Hepatocyte (in vitro differentiated cells): ENCODE data around the gene LRMDA. TPM values are rescaled to one million over a fixed set of nuclear protein-coding genes. Genes with fewer than 3 reads are reported as not detected.

Experiments
- DNase-seq: peaks from one replicate; pipeline ENCODE4 v3.0.0-alpha.2; 2016; ENCODE audit warnings: low spot score
- H2AFZ ChIP-seq: fragments of 200-600 bp; sonication (generic); 2 replicates; pipeline ENCODE4 v1.6.0; 2016; ENCODE audit warnings: antibody characterized with exemption, mild to moderate bottlenecking
- H3K27ac ChIP-seq: fragments of 200-600 bp; sonication (generic); 2 replicates; pipeline ENCODE4 v1.5.1; 2016; ENCODE audit warnings: mild to moderate bottlenecking
- H3K27me3 ChIP-seq: fragments of 200-600 bp; sonication (generic); 2 replicates; pipeline ENCODE4 v1.6.1; 2016
- H3K36me3 ChIP-seq: fragments of 200-600 bp; sonication (generic); replicated peaks from 2 replicates; pipeline ENCODE4 v1.5.1; 2016; ENCODE audit warnings: low read depth; ENCODE audit not compliant: insufficient read depth
- H3K4me1 ChIP-seq: fragments of 200-600 bp; sonication (generic); 2 replicates; pipeline ENCODE4 v1.5.1; 2016; ENCODE audit warnings: mild to moderate bottlenecking, moderate library complexity; ENCODE audit not compliant: insufficient read depth
- H3K4me2 ChIP-seq: fragments of 200-600 bp; sonication (generic); 2 replicates; pipeline ENCODE4 v1.6.0; 2016
- H3K4me3 ChIP-seq: fragments of 200-600 bp; sonication (generic); 2 replicates; pipeline ENCODE4 v1.5.1; 2016; ENCODE audit warnings: mild to moderate bottlenecking
- H3K79me2 ChIP-seq: fragments of 200-600 bp; sonication (generic); 2 replicates; pipeline ENCODE4 v1.6.0; 2017; ENCODE audit warnings: mild to moderate bottlenecking
- H3K9me2 ChIP-seq: fragments of 200-600 bp; sonication (generic); replicated peaks from 2 replicates; pipeline ENCODE4 v1.6.0; 2017; ENCODE audit warnings: mild to moderate bottlenecking; ENCODE audit not compliant: insufficient read depth
- H3K9me3 ChIP-seq: fragments of 200-600 bp; sonication (generic); 2 replicates; pipeline ENCODE4 v1.5.1; 2016; ENCODE audit warnings: low read depth, mild to moderate bottlenecking
- H4K20me1 ChIP-seq: fragments of 200-600 bp; sonication (generic); 2 replicates; pipeline ENCODE4 v1.6.0; 2016; ENCODE audit warnings: mild to moderate bottlenecking; ENCODE audit not compliant: insufficient read depth, poor library complexity, severe bottlenecking
- EZH2 ChIP-seq: fragments of 200-600 bp; sonication (generic); IDR thresholded peaks from 2 replicates; pipeline ENCODE4 v1.6.1; 2016; ENCODE audit warnings: antibody characterized with exemption, mild to moderate bottlenecking, borderline replicate concordance
- EZH2phosphoT487 ChIP-seq: fragments of 200-600 bp; sonication (generic); IDR thresholded peaks from one replicate; pipeline ENCODE4 v1.6.1; 2018; ENCODE audit warnings: antibody characterized with exemption, mild to moderate bottlenecking, low read depth, moderate library complexity; ENCODE audit not compliant: unreplicated experiment, severe bottlenecking
- WGBS: methylation state at CpG from one replicate; pipeline ENCODE4 v1.1.6; 2016; ENCODE audit warnings: low lambda C conversion rate; ENCODE audit errors: missing lambda C conversion rate; 5-methylcytosine and 5-hydroxymethylcytosine counted together
- polyA plus RNA-seq: library from polyadenylated mRNA; unstranded; fragments of >200 nt; fragmentation: Nextera tagmentation; extraction: Ambion mirVana; gene quantifications from 2 replicates; pipeline ENCODE4 v1.2.1, GENCODE V29; 2016
- total RNA-seq: library from RNA; depleted of rRNA; stranded (reverse); fragments of >200 nt; gene quantifications from 2 replicates; pipeline ENCODE4 v1.2.3, GENCODE V29; 2014
- TF ChIP-seq, protein P1 (sequence below): fragments of 200-600 bp; sonication (generic); IDR thresholded peaks from 2 replicates; pipeline ENCODE4 v1.5.1; 2016; ENCODE audit warnings: antibody characterized with exemption, mild to moderate bottlenecking; ENCODE audit not compliant: poor library complexity

Gene LRMDA
- total and polyA plus RNA-seq, 2 experiments from 2014 or later = 5.6 to 15.7 TPM

DNA sequence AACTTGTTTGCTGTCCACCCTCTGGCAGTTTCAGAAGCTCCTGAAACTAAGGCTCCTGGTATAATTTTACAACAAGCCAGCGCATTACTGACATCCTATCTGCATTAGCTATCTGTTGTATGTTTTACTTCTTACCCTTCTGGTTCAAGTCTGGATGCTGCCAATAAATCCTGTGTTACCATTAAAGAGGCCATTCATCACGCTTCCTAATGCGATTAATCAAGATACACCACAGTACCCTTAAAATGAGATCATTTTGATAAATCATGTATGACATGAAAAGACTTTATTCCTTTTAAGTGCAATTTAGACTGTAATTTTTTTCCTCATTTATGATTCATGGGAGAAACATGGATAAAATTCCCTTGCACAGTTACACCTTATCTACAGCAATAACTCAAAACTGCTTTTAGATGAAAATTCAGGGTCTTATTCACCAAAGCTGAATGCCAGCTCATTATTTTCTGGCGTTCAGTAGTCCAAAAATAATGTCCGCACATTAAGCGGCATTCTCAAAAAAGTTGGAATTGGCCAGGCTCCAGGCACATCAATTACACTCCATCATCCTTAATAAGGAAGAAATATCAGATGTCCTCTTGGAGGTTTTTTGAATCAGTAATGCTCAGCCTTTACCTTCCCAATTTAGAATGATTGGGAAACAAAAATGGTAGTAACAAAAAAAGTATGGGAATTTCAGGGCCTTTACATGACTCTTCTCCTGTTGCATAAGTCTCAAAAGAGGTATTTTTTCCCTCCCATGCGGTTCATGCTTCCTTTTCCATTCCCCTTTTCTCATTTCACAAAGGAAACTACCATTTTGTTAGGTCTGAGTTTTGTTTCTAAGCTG lies 878.5 kb downstream of the LRMDA start:
- no peaks in the 10 kb centered on the region for H3K9me3 ChIP-seq
- no peaks in the 10 kb centered on the region for H4K20me1 ChIP-seq
- DNase-seq = no peak
- TF ChIP-seq EZH2phosphoT487 = no peak
- TF ChIP-seq, protein P1, sequence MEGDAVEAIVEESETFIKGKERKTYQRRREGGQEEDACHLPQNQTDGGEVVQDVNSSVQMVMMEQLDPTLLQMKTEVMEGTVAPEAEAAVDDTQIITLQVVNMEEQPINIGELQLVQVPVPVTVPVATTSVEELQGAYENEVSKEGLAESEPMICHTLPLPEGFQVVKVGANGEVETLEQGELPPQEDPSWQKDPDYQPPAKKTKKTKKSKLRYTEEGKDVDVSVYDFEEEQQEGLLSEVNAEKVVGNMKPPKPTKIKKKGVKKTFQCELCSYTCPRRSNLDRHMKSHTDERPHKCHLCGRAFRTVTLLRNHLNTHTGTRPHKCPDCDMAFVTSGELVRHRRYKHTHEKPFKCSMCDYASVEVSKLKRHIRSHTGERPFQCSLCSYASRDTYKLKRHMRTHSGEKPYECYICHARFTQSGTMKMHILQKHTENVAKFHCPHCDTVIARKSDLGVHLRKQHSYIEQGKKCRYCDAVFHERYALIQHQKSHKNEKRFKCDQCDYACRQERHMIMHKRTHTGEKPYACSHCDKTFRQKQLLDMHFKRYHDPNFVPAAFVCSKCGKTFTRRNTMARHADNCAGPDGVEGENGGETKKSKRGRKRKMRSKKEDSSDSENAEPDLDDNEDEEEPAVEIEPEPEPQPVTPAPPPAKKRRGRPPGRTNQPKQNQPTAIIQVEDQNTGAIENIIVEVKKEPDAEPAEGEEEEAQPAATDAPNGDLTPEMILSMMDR = no peak
- no peak for TF ChIP-seq EZH2
- WGBS = 66% methylated on average over 7 of the region's 7 CpGs
- no peaks in the 10 kb centered on the region for H3K9me2 ChIP-seq
- no peaks in the 10 kb centered on the region for H3K36me3 ChIP-seq
- H3K4me1 ChIP-seq = peaks cover 41% of the 10 kb centered on the region
- peak overlapping the region; percentile 35 for H3K27ac ChIP-seq
- H2AFZ ChIP-seq = no peak overlapping the region
- H3K4me3 ChIP-seq = no peak overlapping the region
- H3K4me2 ChIP-seq = no peak overlapping the region
- no peaks in the 10 kb centered on the region for H3K27me3 ChIP-seq
- no peaks in the 10 kb centered on the region for H3K79me2 ChIP-seq

DNA sequence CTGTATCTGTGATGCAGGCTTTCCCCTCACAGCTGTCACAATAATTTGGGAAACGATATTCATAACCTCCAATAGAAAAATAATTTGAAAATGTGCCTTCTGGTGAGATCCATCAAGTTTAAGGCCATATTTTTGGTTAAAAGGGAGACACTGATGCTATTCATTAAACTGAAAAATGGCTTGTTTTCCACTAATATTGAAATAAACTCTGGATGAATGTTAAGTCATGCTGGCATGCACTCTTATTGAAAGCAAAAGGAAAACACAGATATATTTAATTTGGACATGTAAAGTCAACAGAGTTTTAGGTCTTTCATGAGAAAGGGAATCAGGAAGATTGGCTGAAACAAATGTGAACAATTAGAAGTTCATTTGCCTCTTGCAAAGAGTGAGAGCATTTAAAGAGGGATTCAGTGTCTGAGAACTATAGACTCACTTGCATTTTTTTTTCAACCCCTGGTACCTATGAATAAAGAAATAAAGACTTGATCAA lies 879.2 kb downstream of the LRMDA start:
- no peaks in the 10 kb centered on the region for H4K20me1 ChIP-seq
- 77% methylated on average over 1 of the region's 1 CpG for WGBS
- H3K36me3 ChIP-seq = no peaks in the 10 kb centered on the region
- H3K4me1 ChIP-seq = peaks cover 37% of the 10 kb centered on the region
- no peak for DNase-seq
- H2AFZ ChIP-seq = no peak overlapping the region
- no peak overlapping the region for H3K4me2 ChIP-seq
- TF ChIP-seq EZH2phosphoT487 (no peak), EZH2 (no peak)
- TF ChIP-seq, protein P1 = no peak
- no peaks in the 10 kb centered on the region for H3K9me3 ChIP-seq
- no peaks in the 10 kb centered on the region for H3K27me3 ChIP-seq
- H3K4me3 ChIP-seq = no peak overlapping the region
- H3K27ac ChIP-seq = peak overlapping the region; percentile 35
- no peaks in the 10 kb centered on the region for H3K79me2 ChIP-seq
- no peaks in the 10 kb centered on the region for H3K9me2 ChIP-seq

GRCh38 chr10:76311752-76312636 lies 880.6 kb downstream of the LRMDA start:
- no peak overlapping the region for H3K4me2 ChIP-seq
- no peaks in the 10 kb centered on the region for H3K79me2 ChIP-seq
- H3K9me2 ChIP-seq = no peaks in the 10 kb centered on the region
- no peaks in the 10 kb centered on the region for H3K36me3 ChIP-seq
- no peak overlapping the region for H3K4me3 ChIP-seq
- peaks cover 28% of the 10 kb centered on the region for H3K4me1 ChIP-seq
- H2AFZ ChIP-seq = no peak overlapping the region
- no peaks in the 10 kb centered on the region for H4K20me1 ChIP-seq
- H3K27me3 ChIP-seq = no peaks in the 10 kb centered on the region
- WGBS = 77% methylated on average over 4 of the region's 4 CpGs
- TF ChIP-seq EZH2phosphoT487 = no peak
- TF ChIP-seq EZH2 = no peak
- TF ChIP-seq, protein P1 = peak; percentile 48
- no peak overlapping the region for H3K27ac ChIP-seq
- peak; percentile 56 for DNase-seq
- no peaks in the 10 kb centered on the region for H3K9me3 ChIP-seq
